HEK293T (cell line): ENCODE results near the gene SRSF10.

Experiments used
- ARNT ChIP-seq: fragments of 450-650 bp; IDR thresholded peaks from 2 replicates; pipeline ENCODE4 v1.6.1; 2017; ENCODE audit warnings: mild to moderate bottlenecking
- CTBP1 ChIP-seq: fragments of 450-650 bp; IDR thresholded peaks from 2 replicates; pipeline ENCODE4 v1.6.1; 2016; ENCODE audit warnings: borderline replicate concordance
- FOXA1 ChIP-seq: fragments of 450-650 bp; IDR thresholded peaks from 2 replicates; pipeline ENCODE4 v1.6.1; 2016; ENCODE audit warnings: mild to moderate bottlenecking
- TARDBP ChIP-seq: fragments of 450-650 bp; IDR thresholded peaks from 2 replicates; pipeline ENCODE4 v1.6.1; 2016

GRCh38 chr1:23979387-23979880 lies 693 bp downstream of the SRSF10 start:
- TF ChIP-seq CTBP1, result no peak
- TF ChIP-seq FOXA1, result no peak
- no peak for TF ChIP-seq ARNT
- no peak for TF ChIP-seq TARDBP
